Activated naive CD4-positive, alpha-beta T cell treated with anti-CD3 and anti-CD28 coated beads, Interleukin-2, amount 50 U/mL, for 16 hours (primary cell): ENCODE data around the gene PIGZ.

ENCODE experiments used
- DNase-seq: peaks from one replicate; pipeline ENCODE4 v3.0.0-alpha.2; 2020

The PIGZ gene

DNA sequence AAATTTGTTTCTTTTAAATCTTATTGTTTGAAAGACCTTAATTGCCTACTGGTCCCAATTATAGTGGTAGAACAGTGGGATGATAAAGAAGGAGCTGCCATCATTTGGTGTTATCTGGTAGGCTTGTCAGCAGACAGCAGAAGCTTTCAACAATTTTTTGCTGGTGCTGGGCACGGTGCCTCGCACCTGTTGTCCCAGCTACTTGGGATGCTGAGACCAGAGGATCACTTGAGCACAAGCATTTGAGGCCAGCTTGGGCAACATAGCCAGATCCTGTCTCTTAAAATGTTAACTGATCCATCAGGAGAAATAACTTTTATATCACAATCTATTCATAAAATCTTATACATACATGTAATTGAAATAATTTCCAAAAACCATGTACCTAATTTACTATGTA lies 64.9 kb downstream of the PIGZ start:
- DNase-seq = no peak

- no peak for DNase-seq
These were observed 66.3 kb downstream of the PIGZ start for GRCh38 chr3:196902296-196902695.

DNA sequence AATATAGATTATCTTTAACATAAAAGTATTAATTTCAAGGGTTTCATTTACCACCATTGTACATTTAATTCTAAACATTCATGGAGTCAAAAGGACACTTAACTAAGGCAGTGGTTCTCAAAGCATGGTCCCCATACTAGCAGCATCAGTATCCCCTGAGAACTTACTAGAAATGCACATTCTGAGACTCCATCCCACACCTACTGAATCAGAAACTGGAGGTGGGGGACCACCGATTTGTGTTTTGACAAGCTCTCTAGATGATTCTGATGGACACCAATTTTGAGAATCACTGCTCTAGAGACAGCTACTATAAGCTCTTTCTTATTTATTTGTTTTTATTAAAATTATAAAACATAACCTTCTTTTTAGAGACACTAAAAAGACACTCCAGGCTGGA lies 66.9 kb downstream of the PIGZ start:
- DNase-seq = no peak
